Stimulated activated CD8-positive, alpha-beta memory T cell treated with anti-CD3 and anti-CD28 coated beads, Interleukin-4, amount 100 ng/mL, for 4 hours (primary cell): Measurements from ENCODE around the gene MYBPH.

Source experiments
- DNase-seq, 2 donors: peaks; one replicate each; pipeline ENCODE4 v3.0.0-alpha.2; 2020; ENCODE audit warnings: low read depth in 2 of 2, low spot score in 1 of 2

Gene MYBPH

DNA sequence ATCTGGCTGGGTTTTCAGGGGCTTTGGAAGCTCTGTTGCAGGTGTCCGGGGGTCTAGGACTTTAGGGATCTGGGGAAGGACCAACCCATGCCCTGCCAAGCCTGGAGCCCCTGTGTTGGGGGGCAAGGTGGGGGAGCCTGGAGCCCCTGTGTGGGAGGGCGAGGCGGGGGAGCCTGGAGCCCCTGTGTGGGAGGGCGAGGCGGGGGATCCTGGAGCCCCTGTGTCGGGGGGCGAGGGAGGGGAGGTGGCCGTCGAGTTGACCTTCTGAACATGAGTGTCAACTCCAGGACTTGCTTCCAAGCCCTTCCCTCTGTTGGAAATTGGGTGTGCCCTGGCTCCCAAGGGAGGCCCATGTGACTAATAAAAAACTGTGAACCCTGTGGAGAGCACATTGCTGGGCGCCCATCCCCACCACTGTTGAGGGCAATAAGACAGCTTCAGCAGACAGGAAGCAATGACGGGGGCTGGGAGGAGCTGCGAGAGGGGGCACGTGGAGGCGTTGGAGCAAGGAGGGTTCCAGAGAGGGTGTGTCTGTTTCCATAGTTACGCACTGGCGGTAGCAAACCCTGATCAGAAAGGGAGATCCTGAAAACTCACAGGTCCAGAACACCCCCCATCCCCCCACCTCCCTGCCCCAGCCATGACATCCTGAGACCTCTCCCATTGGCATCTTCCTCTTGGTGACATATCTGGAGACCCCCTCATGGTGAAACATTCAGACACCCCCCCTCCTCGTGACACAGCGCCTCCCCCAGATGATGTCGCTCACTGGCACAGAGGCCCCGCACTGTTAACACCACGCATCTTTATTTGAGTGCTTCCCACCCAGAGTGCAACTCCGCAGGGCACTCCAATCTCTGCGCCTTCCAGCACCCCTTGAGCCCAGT is 8.4 kb downstream of the MYBPH start:
- DNase-seq = no peak

DNA sequence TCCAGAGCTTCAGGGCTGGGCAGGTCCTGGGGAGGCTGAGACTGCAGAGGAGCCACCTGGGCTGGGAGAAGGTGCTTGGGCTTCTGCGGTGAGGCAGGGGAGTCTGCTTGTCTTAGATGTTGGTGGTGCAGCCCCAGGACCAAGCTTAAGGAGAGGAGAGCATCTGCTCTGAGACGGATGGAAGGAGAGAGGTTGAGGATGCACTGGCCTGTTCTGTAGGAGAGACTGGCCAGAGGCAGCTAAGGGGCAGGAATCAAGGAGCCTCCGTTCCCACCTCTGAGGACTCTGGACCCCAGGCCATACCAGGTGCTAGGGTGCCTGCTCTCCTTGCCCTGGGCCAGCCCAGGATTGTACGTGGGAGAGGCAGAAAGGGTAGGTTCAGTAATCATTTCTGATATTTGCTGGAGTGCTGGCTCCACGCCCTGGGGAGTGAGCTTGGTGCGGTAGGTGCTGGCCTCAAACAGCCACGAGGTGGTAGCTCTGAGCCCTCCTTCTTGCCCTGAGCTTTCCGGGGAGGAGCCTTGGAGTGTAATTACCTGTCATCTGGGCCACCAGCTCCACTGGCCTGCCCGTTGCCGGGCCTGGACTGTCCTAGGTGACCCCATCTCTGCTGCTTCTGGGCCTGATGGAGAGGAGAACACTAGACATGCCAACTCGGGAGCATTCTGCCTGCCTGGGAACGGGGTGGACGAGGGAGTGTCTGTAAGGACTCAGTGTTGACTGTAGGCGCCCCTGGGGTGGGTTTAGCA is 9.3 kb downstream of the MYBPH start:
- DNase-seq = no peak

DNA sequence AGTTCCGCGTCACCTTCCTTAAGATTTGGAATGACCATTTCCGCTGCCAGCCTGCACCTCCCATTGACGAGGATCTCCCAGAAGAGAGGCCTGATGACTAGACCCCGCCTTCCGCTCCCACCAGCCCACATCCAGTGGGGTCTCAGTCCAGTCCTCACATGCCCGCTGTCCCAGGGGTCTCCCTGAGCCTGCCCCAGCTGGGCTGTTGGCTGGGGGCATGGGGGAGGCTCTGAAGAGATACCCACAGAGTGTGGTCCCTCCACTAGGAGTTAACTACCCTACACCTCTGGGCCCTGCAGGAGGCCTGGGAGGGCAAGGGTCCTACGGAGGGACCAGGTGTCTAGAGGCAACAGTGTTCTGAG is 9.8 kb downstream of the MYBPH start:
- no peak for DNase-seq

DNA sequence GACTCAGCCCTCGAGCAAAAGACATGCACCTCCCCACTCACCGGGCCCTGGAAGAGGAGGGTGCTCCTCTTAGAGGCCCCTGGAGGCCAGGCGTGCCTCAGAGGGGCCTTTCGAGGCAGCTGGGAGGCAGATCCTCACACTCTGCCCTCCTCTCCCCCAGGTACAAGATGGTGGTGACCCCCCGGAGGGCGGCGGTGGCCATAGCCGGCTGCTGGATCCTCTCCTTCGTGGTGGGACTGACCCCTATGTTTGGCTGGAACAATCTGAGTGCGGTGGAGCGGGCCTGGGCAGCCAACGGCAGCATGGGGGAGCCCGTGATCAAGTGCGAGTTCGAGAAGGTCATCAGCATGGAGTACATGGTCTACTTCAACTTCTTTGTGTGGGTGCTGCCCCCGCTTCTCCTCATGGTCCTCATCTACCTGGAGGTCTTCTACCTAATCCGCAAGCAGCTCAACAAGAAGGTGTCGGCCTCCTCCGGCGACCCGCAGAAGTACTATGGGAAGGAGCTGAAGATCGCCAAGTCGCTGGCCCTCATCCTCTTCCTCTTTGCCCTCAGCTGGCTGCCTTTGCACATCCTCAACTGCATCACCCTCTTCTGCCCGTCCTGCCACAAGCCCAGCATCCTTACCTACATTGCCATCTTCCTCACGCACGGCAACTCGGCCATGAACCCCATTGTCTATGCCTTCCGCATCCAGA is 10.4 kb downstream of the MYBPH start:
- no peak for DNase-seq

DNA sequence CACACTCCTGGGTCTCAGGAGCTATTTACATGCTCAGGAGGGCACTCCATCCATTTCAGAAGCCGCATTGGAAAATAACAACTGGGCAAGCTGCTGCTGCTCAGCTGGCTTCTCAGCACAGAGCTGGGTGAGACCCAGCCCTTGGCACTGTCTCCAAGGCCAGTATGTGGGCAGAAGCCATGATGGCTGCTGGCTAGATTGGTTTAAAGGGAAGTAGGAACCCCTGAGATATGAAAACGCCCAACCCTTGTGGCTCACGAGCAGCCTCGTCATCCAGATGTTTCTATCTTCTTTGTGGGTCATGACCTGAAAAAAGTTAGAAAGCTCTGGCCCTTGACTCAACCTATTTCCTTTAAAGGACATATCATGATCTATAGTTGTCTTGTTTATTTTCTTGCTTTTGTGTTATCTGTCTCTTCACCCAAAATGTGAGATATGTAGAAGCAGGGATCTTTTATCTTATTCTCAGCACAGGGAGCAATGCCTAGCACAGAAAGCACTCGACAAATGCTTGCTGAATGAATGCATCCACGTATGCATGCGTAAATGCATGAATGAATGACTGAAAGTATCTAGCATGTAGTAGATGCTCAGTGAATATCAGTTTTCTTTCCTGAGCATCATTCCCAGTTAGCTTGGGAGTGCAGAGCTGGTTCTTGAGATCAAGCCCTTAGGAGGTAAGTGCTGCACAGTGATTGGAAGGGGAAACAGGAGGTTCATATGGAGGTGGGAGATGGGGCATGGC is 11.6 kb downstream of the MYBPH start:
- no peak for DNase-seq

DNA sequence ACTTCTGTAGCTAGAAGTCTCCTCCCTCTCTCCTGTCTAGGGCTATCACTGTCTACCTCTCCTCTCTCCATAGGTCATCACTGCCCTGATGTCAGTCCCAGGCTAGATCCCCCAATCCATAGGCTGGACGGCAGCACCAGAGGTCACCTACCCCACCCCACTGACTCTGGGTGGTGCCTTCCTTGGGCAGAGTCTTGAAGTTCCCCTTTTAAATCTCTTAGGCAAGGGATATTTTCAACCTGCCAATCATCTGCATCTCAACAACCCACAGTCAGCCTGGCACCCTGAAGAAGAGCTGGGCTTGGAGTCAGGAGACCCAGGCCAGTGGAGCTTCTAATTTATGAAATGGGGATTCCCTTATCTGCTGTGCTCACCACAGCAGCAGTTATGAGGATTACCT is 13.2 kb downstream of the MYBPH start:
- no peak for DNase-seq

DNA sequence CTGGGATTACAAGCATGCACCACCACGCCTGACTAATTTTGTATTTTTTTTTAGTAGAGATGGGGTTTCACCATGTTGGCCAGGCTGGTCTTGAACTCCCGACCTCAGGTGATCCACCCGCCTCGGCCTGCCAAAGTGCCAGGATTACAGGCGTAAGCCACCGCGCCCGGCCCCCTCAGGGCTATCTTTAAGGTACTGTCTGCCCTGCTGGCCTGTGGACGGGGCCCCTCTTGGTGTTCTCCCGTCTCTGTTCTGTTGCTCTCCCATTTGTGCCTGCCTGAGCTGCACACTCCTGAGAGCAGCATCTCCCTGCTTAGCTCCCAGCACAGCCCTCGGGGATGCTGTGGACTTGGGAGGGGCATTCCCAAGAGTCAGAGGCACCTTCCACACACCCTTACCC is 13.9 kb downstream of the MYBPH start:
- DNase-seq = no peak

DNA sequence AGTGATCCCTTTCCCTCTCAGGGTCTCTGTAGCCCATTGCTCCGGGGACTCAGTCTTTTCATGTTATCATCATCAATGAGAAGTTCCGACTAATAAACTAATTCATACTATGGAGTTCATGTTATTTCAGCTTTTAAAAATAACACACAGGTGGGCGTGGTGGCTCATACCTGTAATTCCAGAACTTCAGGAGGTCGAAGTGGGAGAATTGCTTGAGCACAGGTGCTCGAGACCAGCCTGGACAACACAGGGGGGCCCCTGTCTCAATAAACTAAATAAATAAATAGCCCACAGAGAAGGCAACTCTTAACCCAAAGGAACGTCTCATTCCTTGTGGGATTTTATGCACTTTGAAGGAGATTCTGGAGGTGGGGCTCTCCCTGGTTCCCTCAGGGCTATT is 14.5 kb downstream of the MYBPH start:
- DNase-seq = no peak

DNA sequence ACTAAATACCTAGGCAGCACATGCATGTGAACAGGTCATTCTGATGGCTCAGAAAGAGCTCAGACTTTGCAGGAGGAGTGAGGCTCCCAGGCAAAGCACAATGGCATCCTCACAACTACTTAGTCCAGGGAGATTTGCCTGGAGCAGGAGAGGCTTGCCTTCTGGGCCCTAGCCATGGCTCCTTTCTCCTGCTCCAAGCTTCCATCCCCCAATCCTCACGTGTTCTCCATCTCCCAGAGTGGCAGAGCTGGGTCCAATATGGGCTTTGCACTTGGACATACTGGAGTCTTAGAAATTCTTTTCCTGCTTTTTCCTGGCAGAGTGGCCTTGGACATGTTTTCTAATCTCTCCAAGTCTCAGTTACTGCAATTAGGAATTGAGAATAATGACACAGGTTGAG is 15.8 kb downstream of the MYBPH start:
- no peak for DNase-seq

DNA sequence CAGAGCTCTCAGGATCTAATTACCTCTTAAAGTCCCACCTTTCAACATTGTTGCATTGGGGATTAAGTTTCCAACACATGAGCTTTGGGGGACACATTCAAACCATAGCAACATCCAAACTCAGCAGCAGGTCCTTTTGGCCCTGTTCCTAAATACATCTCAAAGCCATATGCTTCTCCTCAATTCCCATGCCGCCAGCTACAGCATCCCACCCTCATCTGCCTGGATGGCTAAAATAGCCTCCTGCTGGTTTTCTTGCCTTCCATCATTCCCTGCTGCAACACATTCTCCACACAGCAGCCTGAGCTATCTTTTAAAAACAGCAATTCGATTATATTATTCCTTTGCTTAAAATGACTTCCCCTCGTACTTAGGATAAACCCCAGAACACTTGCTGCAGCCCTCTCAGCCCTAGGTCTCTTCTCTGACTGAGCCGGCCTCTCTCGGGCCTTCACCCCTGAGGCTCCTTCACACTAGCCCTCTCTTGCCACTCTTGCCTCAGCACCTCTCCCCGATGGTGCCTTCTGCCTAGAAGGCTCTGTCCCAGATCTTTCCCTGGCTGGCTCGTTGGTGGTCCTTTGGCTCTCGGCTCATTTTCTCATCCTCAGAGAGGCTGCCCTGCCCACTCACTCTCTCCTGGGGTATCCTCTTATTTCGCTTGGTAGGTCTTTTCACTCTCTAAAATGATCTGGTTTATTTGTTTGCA is 16.5 kb downstream of the MYBPH start:
- DNase-seq = no peak

DNA sequence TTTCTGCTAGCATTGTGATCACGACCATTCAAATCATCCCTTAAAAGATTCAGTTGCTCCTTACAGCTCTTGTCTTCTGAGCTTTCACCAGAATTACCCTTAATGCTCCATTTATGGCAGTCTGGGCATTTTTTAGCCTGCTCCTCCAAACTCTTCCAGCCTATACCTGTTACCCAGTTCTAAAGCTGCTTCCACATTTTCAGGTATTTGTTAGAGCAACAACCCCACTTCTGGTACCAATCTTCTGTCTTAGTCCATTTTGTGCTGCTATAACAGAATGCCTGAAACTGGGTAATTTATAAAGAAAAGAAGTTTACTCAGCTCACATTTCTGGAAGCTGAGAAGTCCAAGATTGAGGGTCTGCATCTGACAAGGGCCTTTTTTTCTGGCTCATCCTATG is 17.2 kb downstream of the MYBPH start:
- no peak for DNase-seq

DNA sequence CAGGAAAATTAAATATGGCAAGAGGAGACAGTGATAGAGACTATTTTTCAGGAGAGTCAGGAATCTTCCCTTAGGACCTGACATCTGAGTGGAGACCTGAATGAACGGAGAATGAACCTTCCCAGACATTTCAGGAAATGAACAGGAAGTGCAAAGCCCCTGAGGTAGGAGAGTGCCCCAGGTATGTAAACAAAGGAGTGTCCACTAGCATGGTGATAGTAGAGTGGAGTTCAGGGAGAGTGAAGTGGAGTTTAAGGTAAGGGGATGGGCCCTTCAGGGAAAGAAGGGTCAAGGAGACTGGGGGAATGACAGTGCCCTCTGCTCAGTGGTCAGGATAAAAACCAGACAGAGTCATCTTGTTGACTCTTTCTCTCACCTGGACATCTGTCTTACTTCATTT is 19.3 kb downstream of the MYBPH start:
- DNase-seq = no peak

DNA sequence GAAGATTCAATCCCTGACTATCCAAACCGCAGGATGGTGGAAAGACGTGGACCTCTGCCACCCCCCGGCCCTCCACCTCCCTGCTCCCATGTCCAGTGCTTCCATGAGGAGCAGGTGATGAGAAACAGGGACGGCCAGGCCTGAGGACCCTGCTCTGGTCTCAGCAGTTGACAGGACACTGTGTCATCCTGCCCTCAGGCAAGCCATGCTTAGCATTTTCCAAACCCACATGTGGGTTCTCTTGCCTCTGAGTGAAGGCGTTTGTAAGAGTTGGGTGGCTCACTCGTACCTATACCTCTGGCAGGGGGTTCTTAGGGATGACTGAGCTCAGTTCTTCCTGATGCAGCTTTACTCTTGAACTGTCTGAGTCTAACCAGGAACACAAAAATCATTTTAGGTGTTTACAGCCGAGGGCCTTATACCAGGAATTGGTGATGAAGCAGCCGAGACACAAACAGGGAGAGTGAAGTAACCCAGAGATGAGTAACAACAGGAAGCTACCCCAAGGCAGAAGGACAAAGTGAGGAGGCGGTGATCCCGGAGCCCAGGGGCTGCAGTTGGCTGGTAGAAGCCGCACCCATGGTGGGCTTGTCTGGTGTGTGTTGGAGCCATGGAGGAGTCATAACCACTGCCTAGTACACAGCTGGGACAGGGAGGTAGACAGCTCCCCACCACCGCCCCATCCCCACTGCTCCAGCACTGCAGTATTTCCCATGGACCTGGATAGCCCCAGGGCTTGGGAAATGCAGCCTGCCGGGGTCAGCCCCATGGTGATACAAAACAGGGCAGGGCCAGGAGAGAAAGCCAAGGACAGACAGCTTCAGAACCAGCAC is 21.4 kb downstream of the MYBPH start:
- no peak for DNase-seq

DNA sequence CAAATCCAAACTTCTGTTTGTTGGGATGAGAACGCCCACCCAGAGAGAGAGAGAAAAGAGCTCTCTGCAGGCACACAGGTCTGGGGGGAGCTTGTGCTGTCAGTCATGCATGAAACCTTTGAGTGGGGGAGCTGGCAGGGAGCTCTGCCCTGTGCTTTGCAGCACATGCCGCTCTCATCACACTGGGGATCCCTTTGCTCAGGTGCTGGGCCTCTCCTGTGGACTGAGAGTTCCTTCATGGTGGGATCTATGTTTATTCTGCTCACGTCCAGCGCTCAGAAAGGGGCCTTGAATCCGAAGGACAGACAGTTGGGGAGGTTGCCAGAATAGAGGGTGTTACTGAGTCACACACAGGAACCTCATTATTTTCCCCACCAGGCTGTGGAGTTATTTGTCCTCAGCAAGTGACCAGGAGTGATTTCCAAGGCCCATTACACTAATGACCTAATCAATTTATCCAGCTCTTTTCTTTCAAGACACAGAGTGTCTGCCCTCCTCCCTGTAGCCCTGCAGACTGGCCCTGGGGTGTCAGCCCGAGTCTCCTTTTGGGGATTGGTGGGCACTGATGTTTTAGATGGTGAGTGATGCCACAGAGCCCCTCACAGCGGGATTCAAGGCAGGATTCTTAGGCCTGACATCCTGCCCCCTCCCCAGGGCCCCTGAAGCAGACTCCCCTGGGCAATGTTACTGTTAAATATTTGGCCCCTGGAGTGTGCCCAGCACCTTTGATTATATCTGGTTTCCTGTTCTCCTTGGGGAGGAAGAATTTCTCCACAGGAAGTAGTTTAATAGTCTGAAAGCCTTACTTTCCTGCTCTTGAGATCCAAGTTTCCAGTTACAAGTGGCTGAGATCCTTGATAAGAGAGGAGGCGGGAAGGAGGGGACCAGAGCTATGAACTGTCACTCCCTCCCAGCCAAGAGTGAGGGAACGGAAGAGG is 22.3 kb downstream of the MYBPH start:
- no peak for DNase-seq

DNA sequence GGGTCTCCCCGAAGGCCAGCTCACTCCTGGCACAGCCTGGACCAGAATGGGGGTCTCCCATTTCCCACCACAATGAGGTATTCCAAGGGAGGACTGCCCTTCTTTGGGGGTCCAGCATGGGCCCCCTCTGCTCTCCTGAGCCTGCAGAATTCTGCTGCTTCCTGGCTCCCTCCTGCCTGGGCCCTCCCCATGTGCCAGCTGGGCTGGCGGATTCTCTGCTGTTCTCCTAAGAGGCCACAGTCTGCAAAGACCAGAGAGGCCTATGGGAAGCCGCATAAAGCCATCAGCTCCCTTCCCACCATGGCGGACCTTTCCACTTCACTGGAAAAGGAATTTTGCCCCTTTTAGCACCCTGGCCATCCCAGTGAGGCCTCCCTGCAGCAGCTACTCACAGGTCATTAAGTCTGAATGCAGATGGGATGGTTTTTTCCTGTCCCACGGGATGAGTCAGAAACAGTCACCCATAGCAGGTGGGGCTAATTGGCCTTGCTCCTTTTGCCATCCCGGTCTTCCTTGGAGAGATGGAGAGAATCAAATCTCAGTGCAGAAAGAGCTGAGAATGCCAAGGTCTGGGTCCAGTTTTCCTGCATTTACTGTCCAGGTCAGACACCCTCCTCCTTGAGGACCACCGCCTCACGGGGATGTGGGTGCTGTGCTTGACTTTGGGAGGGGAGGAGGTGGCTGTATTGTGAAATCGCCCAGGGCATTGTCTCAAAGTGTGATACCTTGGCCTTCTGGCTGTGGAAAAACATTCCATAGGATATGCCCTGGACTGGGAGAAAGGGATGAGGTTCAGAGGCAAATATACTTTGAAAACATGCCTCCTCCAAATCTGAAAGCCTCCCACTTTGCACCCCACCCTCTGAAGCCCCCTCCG is 23.2 kb downstream of the MYBPH start:
- no peak for DNase-seq

DNA sequence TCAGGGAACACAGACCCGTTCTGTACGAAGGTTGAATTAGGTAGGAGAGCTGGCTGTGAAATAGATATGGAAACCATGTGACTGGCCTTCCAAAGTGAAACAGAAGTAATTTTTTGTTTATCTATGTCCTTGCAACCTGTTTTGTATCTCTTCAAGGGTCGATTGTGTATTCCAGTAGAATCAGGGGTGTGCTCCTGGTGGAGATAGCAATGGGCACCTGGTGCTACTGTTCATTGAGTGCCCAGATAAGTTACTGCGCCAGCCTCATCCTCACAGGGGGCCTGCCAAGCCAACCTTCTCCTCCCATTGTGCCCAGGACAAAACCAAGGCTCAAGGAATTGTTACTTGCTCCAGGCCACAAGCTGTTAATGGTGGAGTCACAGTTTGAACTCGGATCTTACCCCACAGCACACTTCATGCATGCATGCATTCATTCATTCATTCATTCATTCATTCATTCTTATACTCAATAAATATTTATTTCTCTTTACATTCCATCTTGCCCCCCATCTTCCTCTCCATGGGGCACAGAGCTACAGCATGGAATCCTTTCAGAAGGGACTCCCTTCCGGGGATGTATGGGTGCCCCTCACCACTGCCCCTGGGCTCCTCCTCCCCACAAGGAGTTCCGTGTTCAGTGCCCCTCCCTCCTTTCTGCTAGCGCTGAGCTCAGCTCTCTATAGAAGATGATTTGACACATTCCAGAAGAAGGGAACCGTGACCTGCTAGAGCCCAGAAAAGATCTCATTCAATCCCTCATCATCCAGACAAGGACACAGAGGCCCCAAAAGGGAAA is 24.1 kb downstream of the MYBPH start:
- DNase-seq = no peak
